ENCODE measurements around the gene REV1.

Gene REV1

DNA sequence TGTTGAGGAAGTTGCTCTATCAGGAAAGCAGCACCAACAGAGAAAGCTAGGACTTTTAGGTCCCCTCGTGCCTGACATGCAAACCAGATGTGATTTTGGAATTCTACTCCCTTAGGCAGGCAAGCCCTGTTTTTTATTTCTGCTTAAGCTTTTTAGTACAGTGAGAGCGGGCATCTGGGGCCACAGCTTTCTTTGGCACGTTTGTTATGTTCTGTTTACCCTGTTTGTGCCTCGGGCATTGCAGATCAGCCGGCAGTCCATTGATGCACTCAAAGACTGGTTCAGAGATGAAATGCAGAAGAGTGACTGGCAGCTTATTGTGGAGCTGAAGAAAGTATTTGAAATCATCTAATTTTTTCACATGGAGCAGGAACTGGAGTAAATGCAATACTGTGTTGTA lies 90.8 kb downstream of the REV1 start:
- in situ Hi-C loops (cut with MboI; ENCODE audit: low sequenced_read_pairs, unreplicated experiment), result no loop called here
- DNase-seq (ENCODE audit: low spot score), result no peak

DNA sequence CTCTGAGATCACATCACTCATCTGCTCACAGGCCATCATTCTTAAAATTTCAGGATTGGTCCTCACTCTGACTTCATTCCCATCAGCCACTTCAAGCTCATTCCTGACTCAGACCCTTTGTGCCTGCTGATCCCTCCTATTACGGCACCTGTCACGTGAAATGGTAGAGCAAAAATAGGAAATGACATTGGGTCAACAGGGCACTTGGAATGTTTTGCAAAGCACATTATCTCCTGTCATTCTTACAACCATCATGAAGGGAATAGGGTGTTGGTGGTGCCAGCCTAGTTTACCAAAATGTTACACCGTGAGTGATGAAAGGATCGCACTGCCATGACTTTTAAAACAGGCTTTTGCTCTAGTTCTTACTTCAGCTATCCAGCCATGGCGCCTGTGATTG lies 91.5 kb downstream of the REV1 start:
- DNase-seq (ENCODE audit: low spot score), result no peak
- TF ChIP-seq, protein P1, sequence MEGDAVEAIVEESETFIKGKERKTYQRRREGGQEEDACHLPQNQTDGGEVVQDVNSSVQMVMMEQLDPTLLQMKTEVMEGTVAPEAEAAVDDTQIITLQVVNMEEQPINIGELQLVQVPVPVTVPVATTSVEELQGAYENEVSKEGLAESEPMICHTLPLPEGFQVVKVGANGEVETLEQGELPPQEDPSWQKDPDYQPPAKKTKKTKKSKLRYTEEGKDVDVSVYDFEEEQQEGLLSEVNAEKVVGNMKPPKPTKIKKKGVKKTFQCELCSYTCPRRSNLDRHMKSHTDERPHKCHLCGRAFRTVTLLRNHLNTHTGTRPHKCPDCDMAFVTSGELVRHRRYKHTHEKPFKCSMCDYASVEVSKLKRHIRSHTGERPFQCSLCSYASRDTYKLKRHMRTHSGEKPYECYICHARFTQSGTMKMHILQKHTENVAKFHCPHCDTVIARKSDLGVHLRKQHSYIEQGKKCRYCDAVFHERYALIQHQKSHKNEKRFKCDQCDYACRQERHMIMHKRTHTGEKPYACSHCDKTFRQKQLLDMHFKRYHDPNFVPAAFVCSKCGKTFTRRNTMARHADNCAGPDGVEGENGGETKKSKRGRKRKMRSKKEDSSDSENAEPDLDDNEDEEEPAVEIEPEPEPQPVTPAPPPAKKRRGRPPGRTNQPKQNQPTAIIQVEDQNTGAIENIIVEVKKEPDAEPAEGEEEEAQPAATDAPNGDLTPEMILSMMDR (IDR thresholded peaks at IDR 0.05; ENCODE audit: borderline replicate concordance, control extremely low read depth, extremely low read depth, insufficient read depth, missing control alignments), result no peak

More for the DNA sequence above, 90.8 kb downstream of the REV1 start:
- TF ChIP-seq, protein P1 (IDR thresholded peaks at IDR 0.05; ENCODE audit: borderline replicate concordance, control extremely low read depth, extremely low read depth, insufficient read depth, missing control alignments), result no peak

DNA sequence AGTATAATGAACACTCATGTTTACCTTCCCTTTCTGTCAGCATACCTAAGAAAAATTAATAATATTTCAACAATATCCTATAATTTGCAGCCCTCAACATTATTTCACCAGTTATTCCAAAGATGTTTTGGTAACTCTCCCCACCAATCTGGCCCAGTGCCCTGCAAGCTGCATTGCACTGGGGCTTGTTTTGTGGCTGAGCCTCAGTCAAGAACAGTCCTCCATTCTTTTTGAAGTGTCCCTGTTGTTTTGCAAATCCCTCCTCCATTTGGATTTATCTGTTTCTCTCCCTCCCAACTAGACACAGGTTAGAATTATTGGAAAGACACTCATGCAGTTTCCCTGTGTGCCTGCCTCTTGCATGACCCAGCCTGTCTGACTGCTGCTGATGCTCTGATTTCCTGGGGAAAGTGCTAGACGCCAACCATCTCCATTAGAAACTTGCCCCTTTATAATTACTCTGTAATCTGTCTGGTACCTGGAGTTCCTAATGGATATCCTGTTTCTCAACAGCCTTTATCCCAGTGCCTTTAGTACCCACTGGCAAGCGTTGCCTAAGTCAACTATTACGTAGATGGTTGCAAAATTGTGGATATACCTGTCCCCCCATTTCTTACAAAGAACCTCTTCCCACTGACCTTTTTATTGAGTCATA lies 92.4 kb downstream of the REV1 start:
- no peak for DNase-seq (ENCODE audit: low spot score)
- TF ChIP-seq, protein P1 (IDR thresholded peaks at IDR 0.05; ENCODE audit: borderline replicate concordance, control extremely low read depth, extremely low read depth, insufficient read depth, missing control alignments), result no peak
- in situ Hi-C loops (cut with MboI; ENCODE audit: low sequenced_read_pairs, unreplicated experiment), result no loop called here

More for the DNA sequence above, 91.5 kb downstream of the REV1 start:
- in situ Hi-C loops (cut with MboI; ENCODE audit: low sequenced_read_pairs, unreplicated experiment), result no loop called here

DNA sequence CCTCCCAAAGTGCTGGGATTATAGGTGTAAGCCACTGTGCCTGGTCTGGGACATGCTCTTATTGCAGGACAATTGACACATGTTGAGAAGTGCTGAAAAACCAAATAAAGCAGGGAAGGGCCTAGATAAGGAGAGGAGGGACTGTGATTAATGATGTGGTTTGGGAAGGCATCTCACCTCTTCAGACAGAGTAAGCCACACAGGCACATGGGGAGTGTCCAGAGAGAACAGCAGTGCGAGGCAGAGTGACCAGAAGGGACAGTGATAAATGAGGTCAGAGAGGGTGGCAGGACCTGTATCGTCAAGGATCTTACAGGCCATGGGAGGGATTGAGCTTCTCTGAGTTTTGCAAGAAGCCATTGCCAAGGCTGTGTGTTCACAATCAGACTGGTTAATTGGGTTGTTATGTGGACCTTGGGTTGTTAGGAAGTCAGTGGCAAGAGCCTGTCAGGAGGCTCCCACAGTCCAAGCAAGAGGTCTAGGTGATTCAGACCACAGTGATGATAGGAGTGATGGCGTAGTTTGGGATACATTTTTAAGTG lies 94.2 kb downstream of the REV1 start:
- DNase-seq (ENCODE audit: low spot score), result no peak
- TF ChIP-seq, protein P1 (IDR thresholded peaks at IDR 0.05; ENCODE audit: borderline replicate concordance, control extremely low read depth, extremely low read depth, insufficient read depth, missing control alignments), result no peak
- in situ Hi-C loops (cut with MboI; ENCODE audit: low sequenced_read_pairs, unreplicated experiment), result no loop called here

DNA sequence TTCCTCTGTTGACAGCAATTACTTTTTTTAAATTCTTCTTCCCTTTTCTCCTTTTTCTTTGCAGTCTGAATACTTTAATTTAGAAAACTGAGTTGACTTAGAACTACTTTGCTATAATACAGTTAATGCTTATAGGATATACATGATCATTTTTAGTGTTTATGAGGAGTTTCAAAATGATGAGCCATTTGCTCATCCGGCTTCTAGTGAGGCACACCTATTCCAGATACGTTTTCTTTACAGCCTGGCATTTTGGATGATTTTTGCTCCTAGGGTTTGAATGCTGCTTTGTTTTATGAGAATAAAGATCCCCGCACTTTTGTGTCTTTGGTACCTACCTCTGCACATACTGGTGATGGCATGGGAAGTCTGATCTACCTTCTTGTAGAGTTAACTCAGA lies 99.9 kb downstream of the REV1 start:
- TF ChIP-seq, protein P1 (IDR thresholded peaks at IDR 0.05; ENCODE audit: borderline replicate concordance, control extremely low read depth, extremely low read depth, insufficient read depth, missing control alignments), result no peak
- DNase-seq (ENCODE audit: low spot score), result no peak
- in situ Hi-C loops (cut with MboI; ENCODE audit: low sequenced_read_pairs, unreplicated experiment), result no loop called here

DNA sequence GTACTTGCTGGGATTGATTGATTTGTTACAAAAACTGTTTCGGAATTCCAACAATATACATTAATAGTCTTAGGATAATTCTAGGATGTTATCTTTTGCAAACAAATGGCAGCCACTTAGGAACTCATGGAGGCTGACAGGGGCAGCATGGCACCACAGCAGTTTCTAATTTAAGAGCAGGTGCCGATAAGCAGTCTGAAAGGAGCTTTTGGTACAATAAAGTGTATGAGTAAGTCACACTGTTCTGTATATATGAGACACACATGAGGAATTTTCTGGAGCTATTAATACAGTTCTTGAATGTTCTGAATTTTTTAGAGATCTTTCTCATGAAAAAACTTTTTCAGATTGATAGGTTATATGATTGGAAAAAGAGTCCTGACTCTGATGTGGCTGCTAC lies 100.4 kb downstream of the REV1 start:
- TF ChIP-seq, protein P1 (IDR thresholded peaks at IDR 0.05; ENCODE audit: borderline replicate concordance, control extremely low read depth, extremely low read depth, insufficient read depth, missing control alignments), result no peak
- in situ Hi-C loops (cut with MboI; ENCODE audit: low sequenced_read_pairs, unreplicated experiment), result no loop called here
- no peak for DNase-seq (ENCODE audit: low spot score)
